ENCODE measurements around the gene KRTAP9-8.
"Not testable (repeated sequence)": the region's sequence is repeated elsewhere in the genome, so short reads cannot be mapped to it uniquely, and the experiment has no call there.

Gene KRTAP9-8

GRCh38 chr17:41237949-41238437, at the start of gene KRTAP9-8:
Gene KRTAP9-8 (plus strand): TSS chr17:41237999. CDS start chr17:41238052, 53 bp downstream.
- not testable (repeated sequence) for DNase-seq

GRCh38 chr17:41189837-41190318, 47.9 kb upstream of the KRTAP9-8 start, which contains the start of gene KRTAP9-1:
Gene KRTAP9-1 (plus strand): TSS chr17:41189887. CDS start chr17:41189887, 0 bp downstream.
- DNase-seq, result not testable (repeated sequence)

DNA sequence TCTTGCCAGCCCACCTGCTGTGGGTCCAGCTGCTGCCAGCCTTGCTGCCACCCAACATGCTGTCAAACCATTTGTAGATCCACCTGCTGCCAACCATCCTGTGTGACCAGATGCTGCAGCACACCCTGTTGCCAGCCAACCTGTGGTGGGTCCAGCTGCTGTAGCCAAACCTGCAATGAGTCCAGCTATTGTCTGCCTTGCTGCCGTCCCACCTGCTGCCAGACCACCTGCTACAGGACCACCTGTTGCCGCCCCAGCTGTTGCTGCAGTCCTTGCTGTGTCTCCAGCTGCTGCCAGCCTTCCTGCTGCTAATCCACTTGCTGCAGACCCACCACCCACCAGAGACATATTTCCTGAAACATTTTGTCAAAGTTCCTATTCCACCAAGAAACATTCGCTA, 47.5 kb upstream of the KRTAP9-8 start:
- no peak for DNase-seq

GRCh38 chr17:41196068-41196467, 41.7 kb upstream of the KRTAP9-8 start:
- DNase-seq, result no peak

DNA sequence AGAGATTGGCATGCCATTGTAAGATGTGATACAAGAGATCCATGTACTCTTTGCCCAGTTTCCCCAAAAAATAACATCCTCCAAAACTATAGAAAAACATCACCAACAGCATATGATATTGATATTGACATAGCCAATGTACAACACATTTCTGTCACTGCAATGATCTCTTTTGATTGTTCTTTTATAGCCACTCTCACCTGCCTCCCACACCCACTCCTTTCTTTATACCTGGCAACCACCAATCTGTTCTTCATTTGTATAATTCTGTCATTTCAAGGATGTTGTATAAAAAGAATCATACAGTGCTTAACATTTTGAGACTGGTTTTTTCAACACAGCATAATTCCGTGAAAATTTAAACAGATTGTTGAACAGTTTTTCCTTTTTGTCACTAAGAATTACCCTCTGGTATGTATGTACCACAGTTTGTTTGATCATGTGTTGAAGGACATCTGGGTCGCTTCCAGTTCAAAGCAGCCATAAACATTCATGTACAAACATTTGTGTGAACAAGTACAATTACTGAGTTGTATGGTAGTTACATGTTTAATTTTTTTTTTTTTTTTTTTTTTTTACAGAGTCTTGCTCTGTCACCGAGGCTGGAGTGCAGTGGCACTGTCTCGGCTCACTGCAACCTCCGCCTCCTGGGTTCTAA, 38.2 kb upstream of the KRTAP9-8 start:
- no peak for DNase-seq

GRCh38 chr17:41211845-41212466, 25.8 kb upstream of the KRTAP9-8 start:
- DNase-seq, result no peak

DNA sequence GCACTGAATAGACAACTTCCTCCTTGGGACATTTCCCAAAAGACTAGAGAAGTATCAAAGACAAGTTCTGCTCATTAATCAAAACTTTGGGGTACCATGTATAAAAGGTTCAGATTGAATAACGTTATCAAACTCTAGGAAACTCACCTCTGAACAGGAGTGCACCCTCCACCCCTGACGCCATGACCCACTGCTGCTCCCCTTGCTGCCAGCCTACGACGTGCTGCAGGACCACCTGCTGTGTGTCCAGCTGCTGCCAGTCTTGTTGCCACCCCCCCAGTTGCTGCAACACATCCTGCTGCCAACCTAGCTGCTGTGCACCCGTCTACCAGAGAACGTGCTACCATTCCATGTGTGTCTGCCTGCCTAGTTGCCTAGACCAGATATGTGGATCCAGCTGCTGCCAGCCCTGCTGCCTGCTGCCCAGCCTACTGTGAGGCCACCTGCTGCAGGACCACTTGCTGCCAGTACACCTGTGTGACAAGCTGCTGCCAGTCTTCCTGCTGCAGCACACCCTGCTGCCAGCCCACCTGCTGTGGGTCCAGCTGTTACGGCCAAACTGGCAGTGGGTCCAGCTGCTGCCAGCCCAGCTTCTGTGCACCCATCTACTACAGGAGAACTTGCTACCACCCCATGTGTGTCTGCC, 25.2 kb upstream of the KRTAP9-8 start:
- no peak for DNase-seq

DNA sequence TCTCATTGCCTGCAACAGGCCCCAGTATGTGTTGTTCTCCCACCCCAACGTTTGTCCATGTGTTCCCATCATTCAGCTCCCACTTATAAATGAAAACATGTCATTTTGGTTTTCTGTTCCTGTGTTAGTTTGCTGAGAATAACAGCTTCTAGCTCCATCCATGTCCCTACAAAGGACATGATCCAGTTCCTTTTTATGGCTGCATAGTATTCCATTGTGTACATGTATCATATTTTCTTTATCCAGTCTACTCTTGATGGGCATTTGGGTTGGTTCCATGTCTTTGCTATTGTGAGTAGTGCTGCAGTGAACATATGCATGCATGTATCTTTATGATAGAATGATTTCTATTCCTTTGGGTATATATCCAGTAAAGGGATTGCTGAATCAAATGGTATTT, 22.1 kb upstream of the KRTAP9-8 start:
- DNase-seq, result no peak

DNA sequence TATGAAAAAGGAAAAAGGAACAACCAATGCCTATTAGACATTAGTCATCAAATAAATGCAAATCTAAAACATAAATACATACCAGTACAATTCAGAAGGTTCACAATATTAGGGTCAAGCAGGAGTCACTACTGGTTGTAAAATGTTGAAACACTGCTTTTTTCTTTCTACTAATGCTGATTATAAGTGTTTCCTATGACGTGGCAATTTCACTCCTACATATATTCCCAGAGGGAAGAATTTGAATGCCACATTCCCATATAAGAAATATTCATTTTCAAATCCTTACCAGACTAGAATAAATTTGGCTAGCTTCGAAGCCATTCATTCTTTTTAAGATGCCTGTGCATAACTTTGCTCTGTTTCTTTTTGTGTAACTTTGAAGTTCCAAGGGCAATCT, 14.0 kb upstream of the KRTAP9-8 start:
- peak; percentile 52 for DNase-seq

DNA sequence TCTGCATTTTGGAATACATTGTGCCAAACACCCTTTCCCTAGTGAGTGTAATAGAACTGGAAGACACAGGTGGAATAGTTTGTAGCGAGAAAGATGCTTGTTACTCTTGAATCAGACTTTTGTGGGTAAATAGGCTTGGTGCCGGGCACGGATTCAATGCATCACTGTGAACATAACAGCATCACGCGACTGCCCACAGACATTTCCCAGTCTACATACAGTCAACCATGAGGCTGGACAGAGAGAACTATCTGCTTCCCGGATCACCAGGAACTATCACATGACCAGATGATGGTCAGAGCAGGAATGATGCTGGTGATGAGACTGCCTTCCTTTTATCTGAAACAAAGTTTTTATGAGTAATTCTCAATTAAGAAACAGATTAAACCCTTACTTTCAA, 11.7 kb upstream of the KRTAP9-8 start:
- no peak for DNase-seq

- not testable (repeated sequence) for DNase-seq
Observed at GRCh38 chr17:41226598-41227095, 11.2 kb upstream of the KRTAP9-8 start, which contains the start of gene KRTAP9-2. Gene KRTAP9-2 (plus strand): TSS chr17:41226648. CDS start chr17:41226655, 7 bp downstream.

DNA sequence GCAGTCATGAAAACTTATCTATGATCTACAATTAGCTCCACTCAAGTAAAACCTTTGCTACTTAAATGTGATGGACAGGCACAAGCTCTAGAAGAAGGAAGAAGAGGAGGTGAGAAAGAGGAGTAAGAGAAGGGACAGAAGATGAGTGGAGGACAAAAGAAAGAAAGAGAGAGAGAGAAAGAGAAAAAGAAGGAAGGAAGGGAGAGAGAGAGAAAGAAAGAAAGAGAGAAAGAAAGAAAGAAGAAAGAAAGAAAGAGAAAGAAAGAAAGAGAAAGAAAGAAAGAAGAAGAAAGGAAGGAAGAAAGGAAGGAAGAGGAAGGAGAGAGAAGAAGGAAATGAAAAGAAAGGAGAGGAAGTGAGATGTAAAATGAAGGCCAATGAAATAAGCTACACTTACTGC, 7.7 kb upstream of the KRTAP9-8 start:
- DNase-seq, result no peak

GRCh38 chr17:41231731-41232130, 6.1 kb upstream of the KRTAP9-8 start:
- no peak for DNase-seq

- DNase-seq, result not testable (repeated sequence)
Observed at GRCh38 chr17:41232399-41233105, 5.2 kb upstream of the KRTAP9-8 start, which contains the start of gene KRTAP9-3. Gene KRTAP9-3 (plus strand): TSS chr17:41232449. CDS start chr17:41232502, 53 bp downstream.

DNA sequence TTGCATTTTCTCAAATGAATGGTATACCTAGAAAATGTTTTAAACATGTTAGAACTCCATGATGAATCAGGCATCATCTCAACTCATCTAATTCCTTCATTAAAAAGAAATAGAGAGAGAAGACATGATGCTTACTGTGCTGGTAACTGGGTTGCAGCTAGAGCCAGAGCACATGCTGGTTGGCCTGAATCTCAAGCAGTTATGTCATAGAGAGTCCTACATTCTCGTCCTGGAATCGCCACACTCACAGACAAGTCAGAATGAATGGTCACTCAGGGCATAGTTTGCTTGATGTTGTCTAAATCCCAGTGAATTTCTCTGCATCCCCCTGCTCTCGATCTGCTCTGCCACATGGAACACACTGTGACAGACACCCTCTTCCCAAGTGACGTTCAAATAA, 683 bp upstream of the KRTAP9-8 start:
- not testable (repeated sequence) for DNase-seq

GRCh38 chr17:41246995-41247787, 9.4 kb downstream of the KRTAP9-8 start:
- DNase-seq, result not testable (repeated sequence)

DNA sequence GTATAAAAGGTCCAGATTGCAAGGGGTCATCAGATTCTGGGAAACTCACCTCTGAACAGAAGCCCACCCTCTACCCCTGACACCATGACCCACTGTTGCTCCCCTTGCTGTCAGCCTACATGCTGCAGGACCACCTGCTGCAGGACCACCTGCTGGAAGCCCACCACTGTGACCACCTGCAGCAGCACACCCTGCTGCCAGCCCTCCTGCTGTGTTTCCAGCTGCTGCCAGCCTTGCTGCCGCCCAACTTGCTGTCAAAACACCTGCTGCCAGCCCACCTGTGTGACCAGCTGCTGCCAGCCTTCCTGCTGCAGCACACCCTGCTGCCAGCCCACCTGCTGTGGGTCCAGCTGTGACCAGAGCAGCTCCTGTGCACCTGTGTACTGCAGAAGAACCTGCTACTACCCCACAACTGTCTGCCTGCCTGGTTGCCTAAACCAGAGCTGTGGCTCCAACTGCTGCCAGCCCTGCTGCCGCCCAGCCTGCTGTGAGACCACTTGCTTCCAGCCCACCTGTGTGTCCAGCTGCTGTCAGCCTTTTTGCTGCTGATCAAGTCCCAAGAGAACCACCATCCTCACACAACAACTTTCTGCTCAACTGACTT, 11.9 kb downstream of the KRTAP9-8 start, which contains the start of gene KRTAP9-4:
Gene KRTAP9-4 (plus strand): TSS at position 51 of the 604 bp plus-strand sequence. CDS start 34 bp downstream, at position 85.
- not testable (repeated sequence) for DNase-seq

DNA sequence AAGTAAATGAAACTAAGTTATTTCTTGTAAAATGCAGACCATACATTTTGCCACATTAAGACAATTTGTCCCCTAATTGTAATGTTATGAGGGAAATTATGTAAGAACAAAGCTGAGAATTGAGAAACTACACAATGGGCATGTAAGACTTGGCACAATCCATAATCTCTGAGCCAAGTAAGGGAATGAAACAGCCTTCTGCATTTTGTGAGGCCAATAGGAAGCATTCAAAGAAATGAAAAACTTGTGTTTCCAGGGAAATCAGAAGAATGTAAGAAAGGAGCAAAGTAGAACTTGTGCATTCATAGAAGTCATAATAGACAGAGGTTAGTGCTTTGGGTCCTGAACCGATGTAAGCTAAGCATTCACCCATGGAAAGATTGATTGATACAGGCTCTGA, 13.5 kb downstream of the KRTAP9-8 start:
- no peak for DNase-seq

GRCh38 chr17:41254861-41255260, 17.1 kb downstream of the KRTAP9-8 start:
- DNase-seq, result no peak

DNA sequence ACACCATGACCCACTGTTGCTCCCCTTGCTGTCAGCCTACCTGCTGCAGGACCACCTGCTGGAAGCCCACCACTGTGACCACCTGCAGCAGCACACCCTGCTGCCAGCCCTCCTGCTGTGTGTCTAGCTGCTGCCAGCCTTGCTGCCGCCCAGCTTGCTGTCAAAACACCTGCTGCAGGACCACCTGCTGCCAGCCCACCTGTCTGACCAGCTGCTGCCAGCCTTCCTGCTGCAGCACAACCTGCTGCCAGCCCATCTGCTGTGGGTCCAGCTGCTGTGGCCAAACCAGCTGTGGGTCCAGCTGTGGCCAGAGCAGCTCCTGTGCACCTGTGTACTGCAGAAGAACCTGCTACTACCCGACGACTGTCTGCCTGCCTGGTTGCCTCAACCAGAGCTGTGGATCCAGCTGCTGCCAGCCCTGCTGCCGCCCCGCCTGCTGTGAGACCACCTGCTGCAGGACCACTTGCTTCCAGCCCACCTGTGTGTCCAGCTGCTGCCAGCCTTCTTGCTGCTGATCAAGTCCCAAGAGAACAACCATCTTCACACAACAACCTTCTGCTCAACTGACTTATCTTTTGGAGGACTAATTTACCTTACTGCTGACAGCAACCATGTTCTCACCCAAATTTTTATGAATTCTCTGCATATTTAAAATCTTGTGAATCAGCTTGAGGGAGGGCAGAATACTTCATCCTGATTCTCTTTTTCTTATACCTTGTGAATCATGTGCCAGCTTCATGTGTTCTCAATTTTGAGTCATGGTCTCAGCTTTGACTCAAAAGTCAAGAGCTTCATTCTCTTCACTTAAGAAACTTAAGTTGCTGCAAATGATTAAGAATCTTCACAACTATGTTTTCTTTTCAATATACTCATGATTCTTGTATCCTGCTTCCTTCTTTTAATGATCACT, 17.8 kb downstream of the KRTAP9-8 start, which contains the start of gene KRTAP9-9:
Gene KRTAP9-9 (plus strand): TSS at position 4 of the 910 bp plus-strand sequence.
- DNase-seq, result not testable (repeated sequence)
